Fibroblast of upper back skin (primary cell): ENCODE data around the gene LTBP2.

Source experiments
- DNase-seq: peaks from one replicate; pipeline ENCODE4 v3.0.0-alpha.2; 2013

LTBP2 gene

GRCh38 chr14:74587363-74587707 is 24.7 kb downstream of the LTBP2 start:
- no peak for DNase-seq

- peak; percentile 77 for DNase-seq
Measured at GRCh38 chr14:74586681-74587362, 25.2 kb downstream of the LTBP2 start.

GRCh38 chr14:74585406-74586335 is 26.4 kb downstream of the LTBP2 start:
- DNase-seq: no peak

DNA sequence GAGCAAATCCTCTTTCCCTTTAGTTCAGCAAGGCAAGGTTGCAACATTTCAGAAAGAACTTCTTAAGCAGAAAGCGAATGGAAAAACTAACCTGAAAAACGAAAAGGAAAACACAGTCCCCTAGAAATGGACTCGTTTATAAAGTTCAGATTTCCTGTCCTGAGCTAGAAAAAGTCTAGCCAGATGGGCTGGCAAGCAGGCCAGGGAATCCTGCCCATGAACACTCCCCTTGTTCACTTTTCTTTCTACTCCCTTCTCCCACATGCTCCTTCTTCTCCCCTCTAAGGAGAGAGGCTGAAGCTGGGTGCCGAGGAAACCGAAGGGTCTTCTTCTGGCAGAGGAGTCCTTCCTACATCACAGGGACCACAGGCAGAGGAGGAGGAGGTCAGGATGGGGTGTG is 27.1 kb downstream of the LTBP2 start:
- DNase-seq: no peak

- DNase-seq: peak; percentile 87
Measured at GRCh38 chr14:74583689-74584434, 28.2 kb downstream of the LTBP2 start.

DNA sequence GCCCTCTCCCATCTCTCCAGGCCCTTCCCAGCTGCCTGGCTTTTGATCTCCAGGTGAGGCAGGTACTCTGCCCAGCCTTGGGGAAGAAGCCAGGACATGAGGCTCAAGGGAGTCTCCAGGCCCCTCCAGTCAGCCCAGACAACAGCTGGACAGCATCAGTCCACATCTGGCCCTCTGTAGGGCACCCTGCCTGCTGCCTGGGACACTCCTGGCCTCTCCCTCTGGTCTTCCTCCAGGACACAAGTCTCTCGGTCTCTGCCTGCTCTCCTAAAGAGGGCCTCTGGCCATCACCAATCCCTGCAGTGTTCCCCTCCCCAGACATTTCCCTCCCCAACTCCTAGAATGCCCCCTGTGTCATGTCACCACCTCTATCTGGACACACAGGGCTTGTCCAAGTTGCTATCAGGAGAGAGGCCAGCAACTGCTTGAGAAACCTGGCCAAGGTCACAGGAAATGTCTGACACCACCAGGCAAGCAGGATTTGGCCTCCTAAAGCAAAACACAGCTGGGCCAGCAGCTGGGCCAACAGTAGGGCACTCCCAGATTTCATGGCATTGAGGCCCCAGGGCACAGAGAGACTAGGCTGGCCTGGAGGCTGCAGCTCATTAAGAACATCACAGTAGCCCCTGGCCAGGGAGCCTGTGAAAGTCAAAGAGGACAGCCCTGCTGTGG is 29.0 kb downstream of the LTBP2 start:
- DNase-seq: no peak

GRCh38 chr14:74580275-74580672 is 31.8 kb downstream of the LTBP2 start:
- DNase-seq: no peak

GRCh38 chr14:74579447-74580274 is 32.4 kb downstream of the LTBP2 start:
- DNase-seq: peak; percentile 83

DNA sequence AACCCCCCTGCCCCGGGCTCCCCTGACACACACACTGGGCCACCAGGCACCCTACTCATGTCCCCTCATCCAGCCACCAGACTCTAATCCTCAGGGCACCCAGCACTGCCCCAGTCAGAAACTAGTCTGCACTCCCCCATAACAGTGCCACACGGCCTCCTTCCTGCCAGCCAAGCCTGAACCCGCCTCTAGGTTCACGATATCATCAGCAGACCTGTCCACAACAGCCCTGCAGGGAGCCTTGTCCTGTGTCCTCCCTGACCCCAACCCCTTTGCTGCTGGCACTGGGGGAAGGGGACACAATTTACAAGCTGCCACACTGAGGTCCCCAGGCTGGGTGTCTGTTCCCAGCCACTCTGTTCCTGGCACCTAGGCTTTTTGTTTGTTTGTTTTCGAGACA is 33.6 kb downstream of the LTBP2 start:
- DNase-seq: no peak

- no peak for DNase-seq
Measured at GRCh38 chr14:74577948-74578275, 34.1 kb downstream of the LTBP2 start.

DNA sequence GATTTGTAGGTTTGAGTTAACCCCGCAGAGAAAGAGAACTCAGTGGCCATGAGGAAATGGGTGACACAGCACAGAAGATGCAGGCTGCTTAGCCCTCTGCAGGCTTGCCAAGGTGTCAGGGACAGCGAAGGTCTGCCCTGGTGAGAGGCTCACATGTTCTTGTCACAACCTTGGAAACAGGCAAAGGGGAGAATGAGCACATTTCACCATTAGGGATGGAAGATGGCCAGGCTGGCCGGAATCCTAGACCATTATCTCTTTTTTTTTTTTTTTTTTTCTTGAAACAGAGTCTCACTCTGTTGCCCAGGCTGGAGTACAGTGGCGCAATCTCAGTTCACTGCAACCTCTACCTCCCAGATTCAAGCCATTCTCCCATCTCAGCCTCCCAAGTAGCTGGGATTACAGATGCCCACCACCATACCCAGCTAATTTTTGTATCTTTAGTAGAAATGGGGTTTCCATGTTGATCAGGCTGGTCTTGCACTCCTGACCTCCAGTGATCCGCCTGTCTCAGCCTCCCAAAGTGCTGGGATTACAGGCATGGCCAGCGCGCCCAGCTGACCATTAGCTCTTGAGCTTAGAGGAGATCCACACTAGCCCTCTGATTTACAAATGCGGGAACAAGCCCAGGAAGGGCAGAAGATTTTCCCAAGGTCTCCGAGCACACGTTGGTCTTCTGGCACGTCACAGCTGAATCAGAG is 34.6 kb downstream of the LTBP2 start:
- DNase-seq: no peak

- DNase-seq: no peak
Measured at GRCh38 chr14:74575936-74576335, 36.1 kb downstream of the LTBP2 start.

- no peak for DNase-seq
Measured at GRCh38 chr14:74575507-74575906, 36.5 kb downstream of the LTBP2 start.

DNA sequence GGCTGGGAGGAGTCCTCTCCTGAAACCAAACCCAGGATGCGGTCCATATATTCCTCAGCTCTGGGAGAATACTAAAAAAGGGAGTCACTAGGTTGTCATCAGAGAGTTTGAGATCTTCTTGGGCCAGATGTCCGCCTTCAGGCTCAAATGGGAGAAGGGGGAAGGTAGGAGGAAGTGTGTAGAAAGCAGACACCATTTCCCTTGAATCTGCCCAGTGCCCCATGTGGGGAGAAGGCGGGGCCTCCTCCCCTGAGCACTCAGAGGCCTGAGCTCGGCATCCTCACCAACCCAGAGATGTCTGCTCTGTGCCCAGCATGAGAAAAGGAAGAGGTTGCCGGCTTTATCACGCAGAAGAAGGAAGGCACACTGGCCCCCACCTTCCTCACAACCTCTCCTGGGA is 37.3 kb downstream of the LTBP2 start:
- DNase-seq: no peak

DNA sequence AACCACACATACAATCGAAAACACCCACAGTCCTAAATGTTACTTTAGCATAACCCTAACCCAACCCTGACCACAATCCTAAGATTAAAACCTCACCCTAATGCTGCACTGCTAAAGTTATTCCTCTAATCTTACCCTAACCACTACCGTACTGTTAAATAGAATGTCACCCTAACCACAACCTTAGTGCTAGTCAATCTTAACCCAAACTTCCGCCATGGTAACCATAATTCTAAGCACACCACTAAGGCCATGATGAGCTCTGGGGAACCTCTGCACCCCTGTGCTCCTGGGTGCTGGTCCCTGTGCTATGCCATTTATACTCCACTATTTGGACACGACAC is 38.0 kb downstream of the LTBP2 start:
- no peak for DNase-seq

- no peak for DNase-seq
Measured at GRCh38 chr14:74573421-74574089, 38.5 kb downstream of the LTBP2 start.

- DNase-seq: no peak
Measured at GRCh38 chr14:74572726-74573301, 39.2 kb downstream of the LTBP2 start.

- DNase-seq: peak; percentile 100
Measured at GRCh38 chr14:74571901-74572725, 39.9 kb downstream of the LTBP2 start.

DNA sequence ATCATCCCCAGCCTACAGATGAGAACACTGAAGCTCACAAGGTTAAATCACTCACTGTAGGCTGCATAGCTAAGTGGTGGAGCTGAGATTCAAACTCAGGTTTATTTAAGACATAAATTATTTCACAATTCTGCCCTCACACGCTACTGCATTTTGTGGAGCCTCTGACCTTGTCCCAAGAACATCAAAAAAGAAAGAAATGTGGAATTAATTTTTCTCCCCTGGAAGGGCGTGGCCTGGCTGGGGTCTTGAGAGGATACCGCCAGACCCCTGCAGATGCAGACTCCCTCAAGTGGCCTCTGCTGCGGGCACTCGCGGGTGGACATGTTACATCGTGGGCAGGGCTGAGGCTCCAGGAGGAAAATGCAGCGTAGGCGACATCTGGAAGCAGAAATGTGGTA is 40.6 kb downstream of the LTBP2 start:
- peak; percentile 85 for DNase-seq

DNA sequence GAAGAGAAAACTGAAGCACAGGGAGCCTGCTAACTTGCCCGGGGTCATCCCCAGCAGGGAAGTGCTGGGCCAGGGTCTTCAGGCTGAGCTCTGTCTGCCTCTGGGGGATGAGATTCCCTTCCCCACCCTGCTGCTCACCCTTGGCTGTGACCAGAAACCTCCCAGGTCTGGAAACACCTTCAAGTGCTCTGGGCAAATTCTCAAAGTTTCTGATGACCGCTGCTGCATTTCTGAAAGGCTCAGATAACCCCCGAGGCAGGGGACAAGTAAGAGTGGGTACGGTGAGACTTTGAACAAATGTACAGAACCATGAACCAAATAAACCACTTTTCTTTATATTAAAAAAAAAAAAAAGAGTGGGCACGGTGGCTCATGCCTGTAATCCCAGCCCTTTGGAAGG is 41.3 kb downstream of the LTBP2 start:
- DNase-seq: no peak
